Liver (tissue), 9 donors: ENCODE results near the gene PPM1L. TPM values are rescaled to one million over a fixed set of nuclear protein-coding genes. Genes with fewer than 3 reads are reported as not detected.

ENCODE experiments used
- DNase-seq: peaks from one replicate; pipeline ENCODE4 v3.0.0-alpha.2; 2017; ENCODE audit warnings: low spot score
- H3K27ac ChIP-seq, 2 donors: one replicate each; pipeline ENCODE4 v1.7.0; 2013; ENCODE audit warnings: inconsistent platforms in 2 of 2, low read length in 2 of 2, control low read depth in 1 of 2, low read depth in 1 of 2, mild to moderate bottlenecking in 1 of 2
- H3K27me3 ChIP-seq, 4 donors: one replicate each; pipeline versions ENCODE4 v1.6.1 to v1.7.0; 2013; ENCODE audit warnings: low read length in 3 of 4, inconsistent platforms in 1 of 4, mild to moderate bottlenecking in 1 of 4, moderate library complexity in 1 of 4; ENCODE audit not compliant: control insufficient read depth in 4 of 4, insufficient read depth in 4 of 4
- H3K36me3 ChIP-seq, 4 donors: one replicate each; pipeline versions ENCODE4 v1.6.1 to v1.7.0; 2013; ENCODE audit warnings: low read length in 3 of 4, mild to moderate bottlenecking in 3 of 4, low read depth in 1 of 4, moderate library complexity in 1 of 4; ENCODE audit not compliant: control insufficient read depth in 4 of 4, insufficient read depth in 3 of 4
- H3K4me1 ChIP-seq, 4 donors: one replicate each; pipeline versions ENCODE4 v1.6.1 to v1.7.0; 2013; ENCODE audit warnings: low read length in 3 of 4, mild to moderate bottlenecking in 3 of 4, moderate library complexity in 1 of 4; ENCODE audit not compliant: control insufficient read depth in 4 of 4, insufficient read depth in 4 of 4
- H3K4me3 ChIP-seq, 3 donors: one replicate each; pipeline versions ENCODE4 v1.6.1 to v1.7.0; 2013; ENCODE audit warnings: low read length in 3 of 3, control low read depth in 1 of 3, low read depth in 1 of 3, mild to moderate bottlenecking in 1 of 3
- H3K9ac ChIP-seq, 2 donors: one replicate each; pipeline ENCODE4 v1.7.0; 2013; ENCODE audit warnings: low read length in 2 of 2, mild to moderate bottlenecking in 2 of 2, moderate library complexity in 2 of 2, control low read depth in 1 of 2, low read depth in 1 of 2
- H3K9me3 ChIP-seq, 4 donors: one replicate each; pipeline versions ENCODE4 v1.6.1 to v1.7.0; 2013; ENCODE audit warnings: low read length in 3 of 4; ENCODE audit not compliant: control insufficient read depth in 4 of 4
- EGR1 ChIP-seq, 2 donors: IDR thresholded peaks; 2 replicates each; pipeline ENCODE4 v1.6.1; 2016 to 2018; ENCODE audit warnings: antibody characterized with exemption in 2 of 2, low read depth in 2 of 2
- FOXA1 ChIP-seq: IDR thresholded peaks from 2 replicates; pipeline ENCODE4 v1.6.1; 2016; ENCODE audit warnings: antibody characterized with exemption
- FOXA2 ChIP-seq: IDR thresholded peaks from 2 replicates; pipeline ENCODE4 v1.6.1; 2016; ENCODE audit warnings: antibody characterized with exemption
- GABPA ChIP-seq, 2 donors: IDR thresholded peaks in 1 of 2; conservative IDR thresholded peaks in 1 of 2; 2 replicates each; pipeline ENCODE4 v1.6.1; 2016; ENCODE audit warnings: antibody characterized with exemption in 2 of 2, mild to moderate bottlenecking in 1 of 2, moderate library complexity in 1 of 2
- HNF4G ChIP-seq: IDR thresholded peaks from 2 replicates; pipeline ENCODE4 v1.6.1; 2016; ENCODE audit warnings: antibody characterized with exemption
- JUND ChIP-seq, 2 donors: IDR thresholded peaks; 2 replicates each; pipeline ENCODE4 v1.6.1; 2016; ENCODE audit warnings: antibody characterized with exemption in 2 of 2
- MAX ChIP-seq: IDR thresholded peaks from 2 replicates; pipeline ENCODE4 v1.6.1; 2016; ENCODE audit warnings: antibody characterized with exemption
- NR2F2 ChIP-seq: IDR thresholded peaks from 2 replicates; pipeline ENCODE4 v1.6.1; 2016; ENCODE audit warnings: antibody characterized with exemption
- RAD21 ChIP-seq, 2 donors: IDR thresholded peaks; 2 replicates each; pipeline ENCODE4 v1.6.1; 2016; ENCODE audit warnings: antibody characterized with exemption in 2 of 2, mild to moderate bottlenecking in 2 of 2
- RXRA ChIP-seq, 2 donors: IDR thresholded peaks; 2 replicates each; pipeline ENCODE4 v1.6.1; 2017 to 2018; ENCODE audit warnings: antibody characterized with exemption in 2 of 2, mild to moderate bottlenecking in 1 of 2
- SP1 ChIP-seq: IDR thresholded peaks from 2 replicates; pipeline ENCODE4 v1.6.1; 2018; ENCODE audit warnings: antibody characterized with exemption, mild to moderate bottlenecking
- TAF1 ChIP-seq: conservative IDR thresholded peaks from 2 replicates; pipeline ENCODE4 v1.6.1; 2016; ENCODE audit warnings: antibody characterized with exemption, mild to moderate bottlenecking
- ZBTB33 ChIP-seq: IDR thresholded peaks from 2 replicates; pipeline ENCODE4 v1.6.1; 2016; ENCODE audit warnings: antibody characterized with exemption
- WGBS: extraction: QIAGEN DNeasy Blood & Tissue Kit; methylation state at CpG from one replicate; pipeline ENCODE4 v1.1.7; 2013; 5-methylcytosine and 5-hydroxymethylcytosine counted together
- polyA plus RNA-seq, 2 donors: library from polyadenylated mRNA; stranded (reverse) in 1 of 2; unstranded in 1 of 2; fragments of 200-250 nt in 1 of 2; fragments of >200 nt in 1 of 2; fragmentation: Nextera tagmentation in 1 of 2; extraction: Ambion mirVana in 1 of 2; gene quantifications; one replicate each; pipeline versions ENCODE4 v1.2.1 to v1.2.3, GENCODE V29; 2013 to 2015
- total RNA-seq, 2 donors: library from RNA; depleted of rRNA; stranded (reverse); fragments of >200 nt; gene quantifications; one replicate each; pipeline ENCODE4 v1.2.3, GENCODE V29; 2014
- TF ChIP-seq, protein P1 (sequence below): fragments of 150-350 bp; IDR thresholded peaks from 2 replicates; pipeline ENCODE4 v1.5.1; 2017; ENCODE audit warnings: improper control_type of control experiment, low read depth, low read length; ENCODE audit not compliant: missing input control
- TF ChIP-seq, protein P2 (sequence below): IDR thresholded peaks from 2 replicates; pipeline ENCODE4 v1.6.1; 2016; ENCODE audit warnings: antibody characterized with exemption, mild to moderate bottlenecking
- donor health status: healthy.
- donor health status: healthy.
- donor health status: healthy.
- donor health status: healthy.
- donor health status: healthy.

PPM1L gene
- total and polyA plus RNA-seq, 4 donors = 1.6 to 8.5 (median 4.8) TPM

DNA sequence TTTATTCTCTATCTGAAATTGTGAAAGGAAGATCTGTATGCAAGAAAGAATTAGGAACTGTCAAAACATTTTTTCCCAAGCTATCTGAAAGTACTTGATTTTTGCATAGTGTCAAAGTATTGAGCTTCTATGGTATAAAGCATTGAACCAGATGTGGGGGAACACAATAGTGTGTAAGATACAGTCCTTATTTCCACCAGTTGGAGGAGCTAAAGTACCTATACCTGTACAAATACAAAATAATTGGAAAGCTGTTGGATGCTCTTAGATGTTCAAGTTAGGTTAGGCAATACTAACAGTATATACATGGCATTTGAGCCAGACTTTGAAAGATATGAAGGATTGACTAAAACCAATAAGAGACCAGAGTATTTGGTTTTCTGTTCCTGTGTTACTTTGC, 200.8 kb downstream of the PPM1L start:
- DNase-seq = no peak
- Histone ChIP-seq H3K36me3 (no peaks in the 10 kb centered on the region), H3K9ac (no peak overlapping the region), H3K27ac (no peak overlapping the region), H3K9me3 (no peaks in the 10 kb centered on the region), H3K4me1 (no peaks in the 10 kb centered on the region), H3K4me3 (no peak overlapping the region), H3K27me3 (no peaks in the 10 kb centered on the region)
- no peak for TF ChIP-seq MAX
- peak; percentile 57 to 75 for TF ChIP-seq RAD21 (IDR thresholded peaks at IDR 0.05)
- TF ChIP-seq, protein P1, sequence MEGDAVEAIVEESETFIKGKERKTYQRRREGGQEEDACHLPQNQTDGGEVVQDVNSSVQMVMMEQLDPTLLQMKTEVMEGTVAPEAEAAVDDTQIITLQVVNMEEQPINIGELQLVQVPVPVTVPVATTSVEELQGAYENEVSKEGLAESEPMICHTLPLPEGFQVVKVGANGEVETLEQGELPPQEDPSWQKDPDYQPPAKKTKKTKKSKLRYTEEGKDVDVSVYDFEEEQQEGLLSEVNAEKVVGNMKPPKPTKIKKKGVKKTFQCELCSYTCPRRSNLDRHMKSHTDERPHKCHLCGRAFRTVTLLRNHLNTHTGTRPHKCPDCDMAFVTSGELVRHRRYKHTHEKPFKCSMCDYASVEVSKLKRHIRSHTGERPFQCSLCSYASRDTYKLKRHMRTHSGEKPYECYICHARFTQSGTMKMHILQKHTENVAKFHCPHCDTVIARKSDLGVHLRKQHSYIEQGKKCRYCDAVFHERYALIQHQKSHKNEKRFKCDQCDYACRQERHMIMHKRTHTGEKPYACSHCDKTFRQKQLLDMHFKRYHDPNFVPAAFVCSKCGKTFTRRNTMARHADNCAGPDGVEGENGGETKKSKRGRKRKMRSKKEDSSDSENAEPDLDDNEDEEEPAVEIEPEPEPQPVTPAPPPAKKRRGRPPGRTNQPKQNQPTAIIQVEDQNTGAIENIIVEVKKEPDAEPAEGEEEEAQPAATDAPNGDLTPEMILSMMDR = peak; percentile 36

- TF ChIP-seq JUND (IDR thresholded peaks at IDR 0.05) (no peak), EGR1 (IDR thresholded peaks at IDR 0.05; ENCODE audit: low read depth in 2 of 2) (no peak), NR2F2 (no peak), FOXA1 (no peak), GABPA (IDR thresholded peaks at IDR 0.05 in 1 of 2, conservative IDR thresholded peaks at IDR 0.05 in 1 of 2) (no peak), FOXA2 (no peak), RXRA (IDR thresholded peaks at IDR 0.05) (no peak), TAF1 (no peak), HNF4G (no peak), ZBTB33 (no peak), MAX (no peak), SP1 (no peak)
- TF ChIP-seq, protein P1 = no peak
- TF ChIP-seq, protein P2, sequence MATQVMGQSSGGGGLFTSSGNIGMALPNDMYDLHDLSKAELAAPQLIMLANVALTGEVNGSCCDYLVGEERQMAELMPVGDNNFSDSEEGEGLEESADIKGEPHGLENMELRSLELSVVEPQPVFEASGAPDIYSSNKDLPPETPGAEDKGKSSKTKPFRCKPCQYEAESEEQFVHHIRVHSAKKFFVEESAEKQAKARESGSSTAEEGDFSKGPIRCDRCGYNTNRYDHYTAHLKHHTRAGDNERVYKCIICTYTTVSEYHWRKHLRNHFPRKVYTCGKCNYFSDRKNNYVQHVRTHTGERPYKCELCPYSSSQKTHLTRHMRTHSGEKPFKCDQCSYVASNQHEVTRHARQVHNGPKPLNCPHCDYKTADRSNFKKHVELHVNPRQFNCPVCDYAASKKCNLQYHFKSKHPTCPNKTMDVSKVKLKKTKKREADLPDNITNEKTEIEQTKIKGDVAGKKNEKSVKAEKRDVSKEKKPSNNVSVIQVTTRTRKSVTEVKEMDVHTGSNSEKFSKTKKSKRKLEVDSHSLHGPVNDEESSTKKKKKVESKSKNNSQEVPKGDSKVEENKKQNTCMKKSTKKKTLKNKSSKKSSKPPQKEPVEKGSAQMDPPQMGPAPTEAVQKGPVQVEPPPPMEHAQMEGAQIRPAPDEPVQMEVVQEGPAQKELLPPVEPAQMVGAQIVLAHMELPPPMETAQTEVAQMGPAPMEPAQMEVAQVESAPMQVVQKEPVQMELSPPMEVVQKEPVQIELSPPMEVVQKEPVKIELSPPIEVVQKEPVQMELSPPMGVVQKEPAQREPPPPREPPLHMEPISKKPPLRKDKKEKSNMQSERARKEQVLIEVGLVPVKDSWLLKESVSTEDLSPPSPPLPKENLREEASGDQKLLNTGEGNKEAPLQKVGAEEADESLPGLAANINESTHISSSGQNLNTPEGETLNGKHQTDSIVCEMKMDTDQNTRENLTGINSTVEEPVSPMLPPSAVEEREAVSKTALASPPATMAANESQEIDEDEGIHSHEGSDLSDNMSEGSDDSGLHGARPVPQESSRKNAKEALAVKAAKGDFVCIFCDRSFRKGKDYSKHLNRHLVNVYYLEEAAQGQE = no peak
- no peak overlapping the region for H3K4me3 ChIP-seq
- no peak overlapping the region for H3K9ac ChIP-seq
- no peaks in the 10 kb centered on the region for H3K9me3 ChIP-seq
- no peaks in the 10 kb centered on the region for H3K36me3 ChIP-seq
- H3K27ac ChIP-seq = no peak overlapping the region
- DNase-seq = no peak
- H3K4me1 ChIP-seq = peaks cover 0 to 3% (median 0%) of the 10 kb centered on the region in 4 donors
- no peaks in the 10 kb centered on the region for H3K27me3 ChIP-seq
- WGBS = 96% methylated on average over 1 of the region's 1 CpG
Measured at GRCh38 chr3:160960568-160960967, 204.5 kb downstream of the PPM1L start.
